NB4 (cell line): ENCODE results near the gene MYLK4.

Experiments used
- DNase-seq: peaks from one replicate; pipeline ENCODE4 v3.0.0; 2010; ENCODE audit warnings: low read depth
- H3K4me3 ChIP-seq: one replicate; pipeline ENCODE4 v1.5.1; 2011; ENCODE audit warnings: mild to moderate bottlenecking, low read depth, low read length, moderate library complexity
- CTCF ChIP-seq: IDR thresholded peaks from one replicate; pipeline ENCODE4 v1.5.1; 2012; ENCODE audit warnings: low read depth, low read length
- MAX ChIP-seq: IDR thresholded peaks from 2 replicates; pipeline ENCODE4 v1.6.1; 2011; ENCODE audit warnings: low read depth, low read length
- MYC ChIP-seq: IDR thresholded peaks from 2 replicates; pipeline ENCODE4 v1.6.1; 2011; ENCODE audit warnings: low read depth, low read length
- POLR2A ChIP-seq: IDR thresholded peaks from 2 replicates; pipeline ENCODE4 v1.6.1; 2011; ENCODE audit warnings: mild to moderate bottlenecking; ENCODE audit not compliant: insufficient read length; ENCODE audit errors: extremely low read depth

The MYLK4 gene

GRCh38 chr6:2663123-2663522 lies 87.6 kb downstream of the MYLK4 start:
- no peak overlapping the region for H3K4me3 ChIP-seq
- DNase-seq: peak; percentile 49
- no peak; the same call in 1 of the 2 replicates for TF ChIP-seq MYC
- peak; percentile 18; the same call in 1 of the 2 replicates for TF ChIP-seq MAX
- no peak for TF ChIP-seq POLR2A

- no peak for DNase-seq
- TF ChIP-seq MYC (no peak), POLR2A (no peak), CTCF (no peak), MAX (no peak)
- H3K4me3 ChIP-seq: no peak overlapping the region
These were observed 89.1 kb downstream of the MYLK4 start for GRCh38 chr6:2661651-2662050.

GRCh38 chr6:2659882-2660281 lies 90.8 kb downstream of the MYLK4 start:
- no peak for DNase-seq

GRCh38 chr6:2659381-2659780 lies 91.3 kb downstream of the MYLK4 start:
- no peak for DNase-seq
- H3K4me3 ChIP-seq: no peak overlapping the region
- TF ChIP-seq MYC: no peak
- TF ChIP-seq CTCF: no peak
- TF ChIP-seq POLR2A: no peak
- no peak for TF ChIP-seq MAX

More at GRCh38 chr6:2659882-2660281, 90.8 kb downstream of the MYLK4 start:
- H3K4me3 ChIP-seq: no peak overlapping the region
- TF ChIP-seq POLR2A (no peak), MAX (no peak), CTCF (no peak), MYC (no peak)

- TF ChIP-seq POLR2A (no peak), MYC (no peak), MAX (no peak), CTCF (no peak)
- peak; percentile 69 for DNase-seq
- no peak overlapping the region for H3K4me3 ChIP-seq
These were observed 91.9 kb downstream of the MYLK4 start for GRCh38 chr6:2658788-2659187.

GRCh38 chr6:2656460-2657079 lies 94.2 kb downstream of the MYLK4 start:
- TF ChIP-seq MYC (no peak), MAX (no peak)
- DNase-seq: no peak
- H3K4me3 ChIP-seq: no peak overlapping the region
